GM18499 (cell line): ENCODE results near the gene SLC24A3.

Experiments used
- ATAC-seq: cut with Tn5 transposase; IDR thresholded peaks from one replicate; pipeline ENCODE4 v1.9.1; 2021; ENCODE audit warnings: moderate number of reproducible peaks; ENCODE audit not compliant: insufficient read depth, unreplicated experiment

The SLC24A3 gene

DNA sequence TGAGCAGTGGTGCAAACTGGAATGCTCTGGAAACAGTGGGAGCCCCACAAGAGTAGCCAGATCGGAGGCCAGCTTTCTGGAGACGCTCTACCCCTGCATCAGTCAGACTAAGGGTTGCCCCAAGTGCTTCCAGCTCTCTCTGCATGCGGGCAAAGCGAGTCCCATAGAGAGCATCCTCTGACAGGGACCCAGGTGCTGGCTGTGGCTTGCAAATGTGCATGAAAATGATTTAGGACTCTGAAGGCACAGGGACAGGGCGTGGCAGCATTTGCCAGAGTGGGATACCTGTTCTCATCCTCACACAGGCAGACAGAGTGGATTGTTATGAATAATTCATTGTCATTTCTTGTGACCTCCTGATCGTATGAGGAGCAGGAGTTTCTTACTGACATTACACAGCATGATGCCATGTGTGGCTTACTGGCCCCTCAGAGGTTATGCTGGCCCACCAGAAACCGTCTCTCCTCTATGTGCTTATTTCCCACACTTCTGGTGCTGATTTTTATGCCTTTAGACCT lies 555.9 kb downstream of the SLC24A3 start:
- no peak for ATAC-seq

DNA sequence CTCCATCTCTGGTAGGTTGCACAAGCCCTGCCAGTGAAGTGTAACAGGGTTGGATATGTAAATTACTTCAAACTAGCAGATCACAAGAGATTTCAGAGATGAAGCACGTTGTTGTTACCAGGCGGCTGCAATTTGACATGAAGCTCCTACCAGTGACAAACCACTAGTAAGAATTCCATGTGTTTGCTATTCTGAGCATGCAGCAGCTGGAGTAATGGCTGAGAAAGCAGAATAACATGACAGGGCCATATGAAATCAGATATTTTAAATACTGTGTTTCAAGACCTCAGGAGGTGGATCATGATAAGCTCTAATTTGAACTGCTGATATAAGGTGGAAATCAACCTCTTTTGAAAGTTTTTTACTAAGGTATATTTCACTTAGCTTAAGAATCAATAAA lies 557.1 kb downstream of the SLC24A3 start:
- no peak for ATAC-seq

DNA sequence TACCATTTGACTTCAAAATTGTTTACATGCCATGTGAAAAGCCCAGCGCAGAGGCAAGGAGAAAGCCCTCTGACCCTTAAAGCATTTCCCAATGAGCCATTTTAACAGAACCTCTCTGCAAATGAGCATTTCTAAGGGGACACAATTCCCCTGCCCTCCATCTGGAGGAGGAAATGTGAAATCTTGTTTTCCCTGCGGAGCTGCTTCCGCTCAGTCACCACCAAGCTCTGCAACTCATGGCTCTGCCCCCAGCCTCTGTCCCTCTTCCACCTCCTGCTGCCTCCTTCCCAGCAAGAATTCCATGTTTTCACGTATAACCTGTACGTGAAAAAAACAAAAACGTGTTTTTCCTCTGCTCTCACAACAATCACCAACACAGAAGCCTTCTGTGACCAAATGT lies 557.9 kb downstream of the SLC24A3 start:
- ATAC-seq: no peak

DNA sequence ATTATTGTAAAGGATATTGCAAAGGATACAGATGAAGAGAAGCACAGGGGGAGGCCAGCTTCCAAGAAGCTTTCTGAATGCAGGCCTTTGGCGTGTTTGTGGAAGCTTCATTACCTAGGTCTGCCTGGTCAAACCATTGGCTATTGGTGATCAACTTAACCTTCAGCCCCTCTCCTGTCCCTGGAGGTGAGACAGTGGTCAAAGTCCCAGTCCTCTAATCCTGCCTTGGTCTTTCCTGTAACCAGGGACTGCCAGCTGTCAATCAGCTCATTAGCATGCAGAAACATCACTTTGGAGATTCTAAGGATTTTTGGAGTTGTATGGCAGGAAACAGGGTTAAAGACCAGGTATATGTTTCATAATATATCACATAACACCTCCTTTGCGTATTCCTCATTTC lies 558.6 kb downstream of the SLC24A3 start:
- no peak for ATAC-seq
